H1 (cell line): ENCODE measurements around the gene ETV1. TPM values are rescaled to one million over a fixed set of nuclear protein-coding genes. Genes with fewer than 3 reads are reported as not detected.

Experiments
- CTCF ChIA-PET: fragments of 300-600 bp; sonication (Branson Sonifier 250); formaldehyde crosslinking; loops from one replicate; lab custom pipeline; 2021; ENCODE audit not compliant: partially characterized antibody; lab: Charles Lee
- POLR2A ChIA-PET: fragments of 300-600 bp; sonication (Branson Sonifier 250); formaldehyde crosslinking; loops from one replicate; lab custom pipeline; 2021; ENCODE audit warnings: inconsistent platforms; ENCODE audit not compliant: partially characterized antibody; lab: Charles Lee
- DNase-seq, 2 experiments: peaks; one replicate each; pipeline versions ENCODE4 v3.0.0 to v3.0.0-alpha.2; 2010 to 2022; ENCODE audit warnings: low spot score in 2 of 2, low read depth in 1 of 2, mixed read lengths in 1 of 2
- FAIRE-seq: peaks from 2 replicates; lab custom pipeline; 2011; peaks lifted over from hg19 to GRCh38; lab: Jason Lieb, UNC
- H2AFZ ChIP-seq: 2 replicates; pipeline ENCODE4 v1.8.1; 2012; ENCODE audit warnings: low read length, inconsistent platforms
- H2AK5ac ChIP-seq: 2 replicates; pipeline ENCODE4 v1.6.1; 2013; ENCODE audit warnings: low read depth, low read length
- H2BK120ac ChIP-seq: replicated peaks from 2 replicates; pipeline ENCODE3; 2013; ENCODE audit warnings: low read depth, low read length, inconsistent platforms
- H2BK12ac ChIP-seq: 2 replicates; pipeline ENCODE4 v1.6.1; 2013; ENCODE audit warnings: low read depth, low read length
- H2BK15ac ChIP-seq: 2 replicates; pipeline ENCODE4 v1.6.1; 2013; ENCODE audit warnings: low read length
- H2BK20ac ChIP-seq: 2 replicates; pipeline ENCODE4 v1.6.1; 2013; ENCODE audit warnings: low read length
- H2BK5ac ChIP-seq: 2 replicates; pipeline ENCODE4 v1.6.1; 2013; ENCODE audit warnings: low read depth, low read length
- H3K14ac ChIP-seq: 2 replicates; pipeline ENCODE4 v1.6.1; 2013; ENCODE audit warnings: inconsistent platforms; ENCODE audit not compliant: insufficient read length
- H3K18ac ChIP-seq: 2 replicates; pipeline ENCODE4 v1.6.1; 2013; ENCODE audit warnings: low read length; ENCODE audit errors: extremely low read depth
- H3K23ac ChIP-seq: 2 replicates; pipeline ENCODE4 v1.6.1; 2013; ENCODE audit warnings: inconsistent platforms; ENCODE audit not compliant: insufficient read length
- H3K23me2 ChIP-seq: 2 replicates; pipeline ENCODE4 v1.6.1; 2013; ENCODE audit warnings: low read depth, low read length
- H3K27ac ChIP-seq: 2 replicates; pipeline ENCODE4 v1.6.1; 2011; ENCODE audit warnings: low read depth, low read length, inconsistent platforms
- H3K27me3 ChIP-seq, 4 experiments: replicated peaks in 1 of 4; 1 replicate in 1 of 4; 2 replicates in 3 of 4; pipeline versions ENCODE4 v1.6.1 to v1.8.1; 2011 to 2013; ENCODE audit warnings: low read length in 3 of 4, mild to moderate bottlenecking in 3 of 4, inconsistent platforms in 2 of 4, mixed read lengths in 2 of 4, moderate library complexity in 1 of 4; ENCODE audit not compliant: control insufficient read depth in 3 of 4, insufficient read depth in 3 of 4; ENCODE audit errors: extremely low read depth in 1 of 4
- H3K36me3 ChIP-seq, 4 experiments: 2 replicates each; pipeline versions ENCODE4 v1.6.1 to v1.8.1; 2011 to 2013; ENCODE audit warnings: mild to moderate bottlenecking in 4 of 4, low read length in 3 of 4, moderate library complexity in 2 of 4, control low read depth in 1 of 4, inconsistent platforms in 1 of 4; ENCODE audit not compliant: insufficient read depth in 4 of 4, control insufficient read depth in 2 of 4
- H3K4ac ChIP-seq: replicated peaks from 2 replicates; pipeline ENCODE3; 2013; ENCODE audit warnings: low read length, low read depth, mixed read lengths, inconsistent platforms; ENCODE audit not compliant: insufficient read length
- H3K4me1 ChIP-seq, 4 experiments: replicated peaks in 1 of 4; 1 replicate in 1 of 4; 2 replicates in 3 of 4; pipeline versions ENCODE4 v1.6.1 to v1.8.1; 2011 to 2013; ENCODE audit warnings: low read length in 3 of 4, inconsistent platforms in 2 of 4, mixed read lengths in 1 of 4; ENCODE audit not compliant: insufficient read depth in 4 of 4, control insufficient read depth in 3 of 4
- H3K4me2 ChIP-seq, 2 experiments: 2 replicates each; pipeline versions ENCODE4 v1.6.1 to v1.8.1; 2011 to 2013; ENCODE audit warnings: low read depth in 2 of 2, low read length in 2 of 2, control low read depth in 1 of 2, inconsistent platforms in 1 of 2, mild to moderate bottlenecking in 1 of 2; ENCODE audit not compliant: insufficient read depth in 1 of 2
- H3K4me3 ChIP-seq, 4 experiments: fragments of 200-600, 300-600 bp in 1 of 4; sonication (generic), shearing (Covaris generic), sonication (Bioruptor Twin) in 1 of 4; 2 replicates each; pipeline versions ENCODE4 v1.5.1 to v1.8.1; 2011 to 2016; ENCODE audit warnings: low read length in 4 of 4, low read depth in 3 of 4, control low read depth in 2 of 4, inconsistent platforms in 2 of 4, mild to moderate bottlenecking in 2 of 4, mixed read lengths in 1 of 4, moderate library complexity in 1 of 4; ENCODE audit not compliant: insufficient read depth in 2 of 4; ENCODE audit errors: extremely low read depth in 1 of 4
- H3K56ac ChIP-seq: replicated peaks from 2 replicates; pipeline ENCODE3; 2013; ENCODE audit warnings: low read depth, mild to moderate bottlenecking, mixed read lengths, low read length, inconsistent platforms; ENCODE audit not compliant: insufficient read length
- H3K79me1 ChIP-seq: 2 replicates; pipeline ENCODE4 v1.6.1; 2013; ENCODE audit warnings: low read depth, low read length, control low read depth
- H3K79me2 ChIP-seq, 2 experiments: 2 replicates each; pipeline versions ENCODE4 v1.6.1 to v1.8.1; 2012 to 2013; ENCODE audit warnings: low read length in 2 of 2, mild to moderate bottlenecking in 2 of 2, inconsistent platforms in 1 of 2; ENCODE audit not compliant: insufficient read depth in 2 of 2, control insufficient read depth in 1 of 2
- H3K9ac ChIP-seq, 4 experiments: replicated peaks in 1 of 4; 1 replicate in 1 of 4; 2 replicates in 3 of 4; pipeline versions ENCODE4 v1.6.1 to v1.8.1; 2011 to 2013; ENCODE audit warnings: low read depth in 3 of 4, low read length in 3 of 4, control low read depth in 2 of 4, mild to moderate bottlenecking in 2 of 4, moderate library complexity in 2 of 4, inconsistent platforms in 1 of 4; ENCODE audit errors: extremely low read depth in 1 of 4
- H3K9me3 ChIP-seq, 2 experiments: 2 replicates each; pipeline versions ENCODE4 v1.6.1 to v1.8.1; 2012 to 2013; ENCODE audit warnings: mild to moderate bottlenecking in 2 of 2, moderate library complexity in 2 of 2, control low read depth in 1 of 2, inconsistent platforms in 1 of 2, low read depth in 1 of 2, low read length in 1 of 2, mixed read lengths in 1 of 2; ENCODE audit not compliant: insufficient read depth in 2 of 2
- H4K20me1 ChIP-seq, 2 experiments: replicated peaks in 1 of 2; 2 replicates each; pipeline versions ENCODE3 to v1.8.1; 2011 to 2013; ENCODE audit warnings: inconsistent platforms in 2 of 2, low read length in 2 of 2, mild to moderate bottlenecking in 1 of 2; ENCODE audit not compliant: insufficient read depth in 2 of 2, control insufficient read depth in 1 of 2
- H4K5ac ChIP-seq: 2 replicates; pipeline ENCODE4 v1.6.1; 2013; ENCODE audit warnings: low read length, low read depth, mixed read lengths, inconsistent platforms; ENCODE audit not compliant: insufficient read length
- H4K8ac ChIP-seq: 2 replicates; pipeline ENCODE4 v1.8.0; 2013; ENCODE audit warnings: mild to moderate bottlenecking, moderate library complexity, low read length, inconsistent platforms; ENCODE audit not compliant: insufficient read depth; ENCODE audit errors: extremely low read depth
- H4K91ac ChIP-seq: replicated peaks from 2 replicates; pipeline ENCODE3; 2013; ENCODE audit warnings: low read length, mixed read lengths, inconsistent platforms; ENCODE audit not compliant: insufficient read length
- ATF2 ChIP-seq: IDR thresholded peaks from 2 replicates; pipeline ENCODE4 v1.6.1; 2012; ENCODE audit warnings: low read length, inconsistent platforms
- GTF2F1 ChIP-seq: IDR thresholded peaks from 2 replicates; pipeline ENCODE4 v1.6.1; 2012; ENCODE audit warnings: low read depth, low read length, improper control_type of control experiment, borderline replicate concordance
- RBBP5 ChIP-seq: IDR thresholded peaks from 2 replicates; pipeline ENCODE4 v1.7.1; 2012; ENCODE audit warnings: low read depth, mild to moderate bottlenecking, inconsistent platforms, low read length, moderate library complexity, borderline replicate concordance
- WGBS, 2 experiments: shearing (Covaris generic) in 1 of 2; methylation state at CpG; one replicate each; pipeline versions ENCODE4 v1.1.6 to v1.1.7; 2013 to 2015; ENCODE audit warnings: low lambda C conversion rate in 2 of 2, mixed read lengths in 2 of 2, inconsistent platforms in 1 of 2, low coverage in 1 of 2, missing lambda C conversion rate in 1 of 2; ENCODE audit not compliant: insufficient replicate concordance in 2 of 2, insufficient coverage in 1 of 2, insufficient read length in 1 of 2; ENCODE audit errors: extremely low coverage in 1 of 2, missing lambda C conversion rate in 1 of 2; 5-methylcytosine and 5-hydroxymethylcytosine counted together
- polyA plus RNA-seq, 7 experiments: library from polyadenylated mRNA; depleted of rRNA in 3 of 7; stranded (reverse) in 5 of 7; unstranded in 2 of 7; fragments of >200 nt in 5 of 7; fragments of 200-250 nt in 2 of 7; gene quantifications; 1 replicate in 5 of 7; 2 replicates in 1 of 7; 4 replicates in 1 of 7; pipeline versions ENCODE4 v1.2.1 to v1.2.3, GENCODE V29; 2011 to 2013; ENCODE audit warnings: missing spikeins in 2 of 7, mixed read lengths in 2 of 7
- total RNA-seq: library from RNA; stranded (reverse); fragmentation: NEBNext Ultra II Directional; extraction: Animal tissue kit (Norgen Biotek cat#: 25700); gene quantifications from 2 replicates; pipeline ENCODE4 v1.2.1, GENCODE V29; 2021

The ETV1 gene
- total and polyA plus RNA-seq, 2 of the 8 experiments (the other 6 are each of a cell fraction or from before 2014, with no cell fraction given): 58.3 to 91.2 TPM

GRCh38 chr7:13856012-13856411 is 133.5 kb downstream of the ETV1 start:
- POLR2A ChIA-PET: no interaction called here
- Histone ChIP-seq H2BK20ac (no peak overlapping the region), H3K36me3 (no peaks in the 10 kb centered on the region), H2BK15ac (no peak overlapping the region), H2BK5ac (no peak overlapping the region), H3K4me3 (no peak overlapping the region), H3K27ac (no peak overlapping the region), H2BK120ac (no peak overlapping the region), H3K14ac (no peak overlapping the region), H4K91ac (no peak overlapping the region), H3K4ac (no peak overlapping the region), H3K56ac (no peak overlapping the region), H3K27me3 (no peaks in the 10 kb centered on the region), H3K9ac (no peak overlapping the region), H3K23me2 (no peaks in the 10 kb centered on the region), H2AK5ac (no peak overlapping the region), H4K5ac (no peak overlapping the region), H3K23ac (no peak overlapping the region), H3K18ac (no peak overlapping the region), H4K20me1 (no peaks in the 10 kb centered on the region), H3K79me1 (no peaks in the 10 kb centered on the region), H4K8ac (no peak overlapping the region), H2BK12ac (no peak overlapping the region), H3K79me2 (no peaks in the 10 kb centered on the region), H3K4me1 (peaks cover 0 to 9% (median 3%) of the 10 kb centered on the region in 4 experiments; a peak in 2 of 7 replicates), H3K9me3 (no peaks in the 10 kb centered on the region), H3K4me2 (no peak overlapping the region), H2AFZ (no peak overlapping the region)
- 82% methylated on average over 1 of the region's 1 CpG; no CpG with 5 or more reads in 1 of the 2 experiments for WGBS, 2 experiments
- DNase-seq (no peak), FAIRE-seq (no peak)
- CTCF ChIA-PET: no interaction called here
- TF ChIP-seq RBBP5: no peak
- TF ChIP-seq ATF2: no peak
- TF ChIP-seq GTF2F1: no peak
